HG02759 (cell line): Measurements from ENCODE around the gene FRA10AC1.
A peak's percentile ranks its signal among the peaks of the same experiment; 100 is the strongest.
"Not testable (repeated sequence)": the region's sequence is repeated elsewhere in the genome, so short reads cannot be mapped to it uniquely, and the experiment has no call there.

ENCODE experiments used
- ATAC-seq: cut with Tn5 transposase; IDR thresholded peaks from one replicate; pipeline ENCODE4 v1.9.1; 2021; ENCODE audit warnings: mild to moderate bottlenecking, moderate library complexity; ENCODE audit not compliant: unreplicated experiment

Gene FRA10AC1

DNA sequence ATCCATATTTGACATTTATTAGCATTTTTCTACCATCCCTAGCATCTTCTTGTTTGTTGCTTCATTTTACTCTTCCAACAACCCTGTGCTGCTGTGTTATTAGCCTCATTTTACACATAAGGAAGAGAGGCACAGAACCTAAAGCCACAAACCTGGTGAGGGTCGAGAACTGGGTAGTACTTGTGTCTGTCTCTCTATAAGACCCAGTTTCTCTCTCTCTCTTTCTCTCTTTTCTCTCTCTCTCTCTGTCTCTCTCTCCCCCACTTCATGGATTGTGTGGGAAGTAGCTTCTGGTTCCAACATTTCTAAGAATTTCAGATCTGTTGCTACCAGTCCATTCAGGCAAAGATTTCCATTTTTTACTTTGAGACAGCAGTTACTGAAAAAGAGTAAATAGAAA, 1.4 kb upstream of the FRA10AC1 start:
- ATAC-seq, result no peak

DNA sequence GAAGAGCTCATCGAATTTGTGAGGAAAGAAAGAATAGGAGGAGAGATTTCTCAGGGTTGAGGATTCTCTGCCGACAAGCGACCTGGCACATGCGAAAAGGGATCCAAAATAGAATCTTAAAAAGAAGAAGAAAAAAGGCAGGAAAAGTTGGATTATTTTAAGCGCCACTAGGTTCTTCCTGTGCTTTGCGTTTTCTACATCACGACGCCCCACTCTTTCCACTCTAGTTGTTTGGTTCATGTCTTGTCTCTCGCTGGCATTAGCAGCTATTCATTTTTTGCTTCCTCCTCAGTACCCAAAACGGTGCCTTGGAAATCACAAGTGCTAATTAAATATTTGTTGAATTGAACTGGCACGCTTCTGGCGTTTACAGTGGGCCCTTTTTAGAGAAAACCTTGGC, 674 bp upstream of the FRA10AC1 start:
- peak; percentile 6 for ATAC-seq

- peak; percentile 20 for ATAC-seq
Observed at GRCh38 chr10:93701866-93702209, 554 bp downstream of the FRA10AC1 start.

- no peak for ATAC-seq
Observed at GRCh38 chr10:93697207-93697606, 5.2 kb downstream of the FRA10AC1 start.

- not testable (repeated sequence) for ATAC-seq
Observed at GRCh38 chr10:93696582-93696981, 5.8 kb downstream of the FRA10AC1 start.

DNA sequence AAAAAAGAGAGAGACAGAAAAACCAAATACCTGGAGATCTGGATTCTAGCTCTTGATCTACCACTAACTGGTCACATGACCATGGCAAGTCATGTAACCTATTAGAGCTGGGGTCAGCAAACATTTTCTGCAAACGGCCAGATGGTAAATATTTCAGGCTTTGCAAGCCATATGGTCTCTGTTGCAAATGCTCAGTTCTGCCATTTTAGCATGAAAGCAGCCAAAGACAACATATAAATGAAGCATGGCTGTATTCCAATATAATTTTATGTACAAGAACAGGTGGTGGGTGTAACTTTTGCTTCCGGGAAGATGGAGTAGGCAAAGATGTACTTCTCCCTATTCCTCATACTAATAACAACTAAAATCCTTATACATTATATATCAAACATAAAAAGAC, 6.7 kb downstream of the FRA10AC1 start:
- ATAC-seq, result no peak

DNA sequence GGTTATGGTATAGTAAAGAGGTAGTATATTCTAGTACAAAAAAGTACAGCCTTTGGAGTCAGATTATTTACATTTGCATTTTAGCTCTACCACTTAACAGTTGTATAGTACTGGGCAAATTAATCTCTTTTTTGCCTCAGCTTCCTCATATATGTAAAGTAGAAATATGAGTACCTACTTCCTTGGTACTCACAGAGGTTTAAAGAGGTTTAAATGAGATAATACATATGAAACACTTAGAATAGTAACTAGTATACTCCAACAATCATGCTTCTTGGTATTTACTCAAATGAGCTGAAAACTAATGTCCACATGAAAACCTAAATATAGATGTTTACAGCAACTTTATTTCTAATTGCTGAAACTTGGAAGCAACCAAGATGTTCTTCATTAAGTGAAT, 14.7 kb downstream of the FRA10AC1 start:
- no peak for ATAC-seq

DNA sequence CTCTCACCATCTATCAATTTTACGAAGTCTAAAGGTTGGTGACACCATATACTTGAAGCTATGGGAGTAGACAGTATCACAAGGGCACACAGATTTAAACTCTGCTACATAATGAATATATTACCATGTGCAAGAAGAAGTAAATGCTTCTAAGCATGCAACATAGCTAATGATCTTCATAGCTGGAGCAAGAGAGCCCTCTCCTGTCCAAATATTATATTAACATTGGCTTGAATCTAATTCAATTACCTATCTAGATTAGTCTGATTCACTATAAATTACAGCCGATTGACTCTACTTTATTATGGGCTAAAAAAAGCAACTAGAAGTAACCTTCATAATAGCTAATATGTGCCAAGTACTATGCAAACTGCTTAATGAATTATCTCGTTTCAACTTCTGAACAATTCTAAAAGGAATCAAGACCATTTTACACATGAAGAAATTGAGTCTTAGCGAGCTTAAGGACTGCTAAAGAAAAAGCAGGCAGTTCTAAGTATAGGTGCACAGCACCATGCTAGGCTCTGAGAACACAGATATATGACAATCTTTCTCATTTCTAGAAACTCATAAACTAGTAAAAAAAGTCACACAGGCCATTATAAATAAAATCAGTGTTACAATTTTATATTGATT, 21.9 kb downstream of the FRA10AC1 start:
- ATAC-seq, result no peak

DNA sequence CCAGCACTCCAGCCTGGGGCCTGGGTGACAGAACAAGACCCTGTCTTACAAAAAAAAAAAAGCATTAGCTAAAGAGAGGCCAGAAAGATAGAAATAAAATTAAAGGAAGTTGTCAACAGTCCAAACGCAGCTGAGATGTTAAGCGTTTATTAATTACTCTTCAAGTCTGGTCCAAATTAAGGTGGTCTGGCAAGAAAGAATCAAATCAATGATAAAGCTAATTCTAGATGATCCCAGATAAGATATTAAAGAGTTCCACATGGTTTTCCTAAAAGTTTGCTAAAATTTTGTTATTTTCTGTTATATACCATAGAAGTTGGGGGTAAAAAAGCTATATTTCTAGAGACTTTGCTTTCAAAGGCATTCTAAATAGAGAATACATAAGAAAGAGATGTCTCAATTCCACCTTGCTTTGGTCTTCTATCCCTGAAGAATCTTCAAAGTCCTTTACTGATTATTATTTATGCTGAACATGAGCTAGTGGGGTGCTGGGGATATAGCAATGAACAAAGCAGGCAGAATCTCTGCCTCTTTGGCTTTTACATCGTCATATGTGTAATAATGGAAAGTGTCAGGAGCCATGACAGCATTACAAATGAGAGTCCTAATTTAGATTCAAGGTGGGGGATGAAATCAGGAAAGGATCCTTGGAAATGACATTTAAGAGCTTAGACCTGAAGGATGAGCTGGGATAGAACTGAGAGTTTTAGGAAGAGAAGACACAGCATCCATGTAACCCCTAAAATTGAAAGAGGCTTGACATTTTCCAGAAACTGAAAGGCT, 23.4 kb downstream of the FRA10AC1 start:
- ATAC-seq, result no peak

- no peak for ATAC-seq
Observed at GRCh38 chr10:93678386-93678785, 24.0 kb downstream of the FRA10AC1 start.

DNA sequence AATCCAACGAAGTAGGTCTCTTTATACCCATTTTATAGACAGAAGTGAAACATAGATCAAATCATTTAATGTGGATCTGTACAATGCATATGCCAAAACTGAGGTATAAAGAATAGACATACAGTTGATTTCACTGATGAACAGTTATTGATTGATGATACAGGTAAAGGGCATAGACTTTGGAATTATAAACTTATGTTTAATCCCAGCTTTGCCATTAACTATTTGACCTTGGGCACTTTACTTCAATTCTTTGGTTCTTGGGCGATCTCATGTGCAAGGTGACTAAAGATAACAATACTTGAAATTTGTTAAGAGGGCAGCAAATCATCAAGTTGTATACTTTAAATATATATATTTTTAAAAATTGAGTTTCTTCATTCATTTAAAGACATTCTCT, 28.6 kb downstream of the FRA10AC1 start:
- ATAC-seq, result no peak

DNA sequence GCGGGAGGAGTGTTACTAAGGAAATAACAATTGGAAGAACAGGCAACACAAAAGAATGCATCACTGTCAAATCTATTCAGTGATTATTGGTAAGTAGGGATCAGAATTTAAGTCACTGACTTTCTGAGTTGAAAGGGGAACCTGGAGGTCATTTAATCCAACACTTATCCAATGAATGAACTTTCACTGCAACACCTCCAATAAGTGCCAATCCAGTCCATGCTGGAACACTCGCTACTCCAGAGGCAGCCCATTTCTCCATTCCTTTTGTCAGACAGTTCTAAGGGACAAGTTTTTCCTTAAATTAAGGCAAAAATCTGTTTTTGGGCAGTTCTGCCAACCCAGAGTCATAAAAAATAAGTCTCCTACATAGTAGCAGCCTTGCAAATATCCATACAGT, 29.5 kb downstream of the FRA10AC1 start:
- ATAC-seq, result no peak

DNA sequence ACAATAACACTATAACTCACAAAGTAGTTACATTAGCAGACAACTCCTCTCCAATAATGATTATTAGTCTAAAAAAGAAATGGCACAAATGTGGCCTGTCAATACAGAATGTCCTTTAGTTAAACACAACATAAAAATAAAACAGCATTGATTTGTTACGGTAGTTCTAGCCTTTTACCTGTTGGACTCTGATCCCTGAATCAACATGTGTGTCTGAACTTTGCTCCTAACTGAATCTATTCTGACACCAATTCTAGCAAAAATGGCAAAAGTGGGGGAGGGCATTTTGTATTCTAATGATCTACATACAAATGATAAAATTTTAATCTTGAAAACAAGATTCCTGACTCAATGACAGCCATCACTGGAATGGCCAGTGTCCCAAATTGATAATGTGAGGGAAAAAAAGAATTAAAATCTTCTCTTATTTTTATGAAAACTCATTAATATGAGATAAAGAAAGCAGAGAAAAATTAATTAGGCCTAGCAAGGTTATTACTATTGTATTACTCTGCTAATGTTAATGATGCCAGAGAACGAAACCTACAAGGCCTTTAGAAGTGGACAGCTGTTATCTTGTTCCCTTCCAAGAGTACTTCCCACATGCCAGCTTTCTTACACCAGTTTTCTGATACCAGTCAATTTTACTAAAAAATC, 30.2 kb downstream of the FRA10AC1 start:
- ATAC-seq, result no peak

DNA sequence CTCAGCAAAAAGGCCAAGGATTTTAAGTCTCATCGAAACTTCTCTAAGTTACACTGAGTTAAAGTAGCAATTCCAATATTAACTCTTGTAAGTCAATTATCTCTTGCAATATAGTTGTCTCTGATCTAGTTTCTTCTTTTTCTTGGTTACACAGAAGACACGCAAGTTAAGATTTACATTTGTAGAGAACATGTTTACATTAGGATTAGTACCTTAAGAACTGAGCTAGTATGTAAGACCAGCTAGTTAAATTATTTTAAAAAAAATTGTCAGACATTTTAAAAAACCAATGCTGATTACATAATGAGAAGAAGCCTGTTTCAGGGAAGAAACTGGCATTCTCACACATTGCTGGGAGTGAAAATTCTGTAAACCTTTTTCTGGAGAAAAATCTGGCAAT, 31.4 kb downstream of the FRA10AC1 start:
- no peak for ATAC-seq

DNA sequence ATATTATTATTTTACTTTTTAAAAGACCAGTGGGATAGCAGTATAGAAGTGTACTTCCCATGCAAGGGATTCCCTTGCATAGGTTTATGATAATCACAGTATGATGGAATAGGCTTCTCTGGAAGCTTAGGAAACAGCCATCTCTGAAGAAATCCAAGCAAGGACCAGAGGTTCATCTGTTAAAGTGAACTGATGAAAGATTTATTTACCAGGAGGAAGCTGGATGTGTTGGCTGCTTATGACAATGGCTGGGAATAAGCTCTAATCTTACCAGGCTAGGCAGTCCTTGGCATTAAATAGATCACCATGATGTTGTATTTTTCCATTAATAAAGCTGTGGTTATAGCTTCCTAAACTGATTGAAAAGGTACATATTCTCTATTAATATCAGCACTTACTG, 32.0 kb downstream of the FRA10AC1 start:
- ATAC-seq, result no peak

DNA sequence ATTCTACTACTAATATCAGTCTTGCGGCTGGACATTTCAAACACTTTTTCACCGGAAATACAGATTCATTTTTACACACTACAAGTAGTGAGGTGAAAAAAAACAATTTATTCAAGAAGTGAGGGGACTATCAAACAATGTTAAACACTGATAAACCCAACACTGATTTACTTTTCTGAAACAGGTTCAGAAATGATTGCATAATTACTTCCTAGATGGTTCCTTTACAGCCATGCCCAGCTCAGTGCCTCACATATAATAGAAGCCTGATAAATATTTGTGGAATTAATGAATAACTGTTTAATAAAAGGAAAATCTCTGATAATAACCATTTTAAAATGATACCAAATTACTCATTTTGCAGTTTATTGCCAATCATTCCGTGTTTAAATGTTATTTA, 34.6 kb downstream of the FRA10AC1 start:
- ATAC-seq, result no peak

DNA sequence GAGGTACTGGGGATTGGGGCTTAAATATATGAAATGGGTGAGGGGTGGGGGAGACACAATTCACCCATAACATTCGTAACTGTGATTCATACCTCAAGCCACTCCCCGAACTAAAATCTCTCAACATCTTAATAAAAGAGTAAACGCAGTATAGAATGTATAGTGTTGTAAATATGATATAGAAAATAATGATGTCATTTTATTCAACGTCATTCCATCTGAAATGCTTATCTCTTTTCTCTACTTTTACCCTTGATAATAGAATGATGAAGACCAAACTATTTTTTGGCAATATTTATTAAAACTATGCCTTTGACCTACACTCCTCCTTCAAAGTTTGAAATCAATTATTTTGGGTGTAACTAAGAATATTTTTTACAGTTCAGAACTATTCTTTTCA, 36.4 kb downstream of the FRA10AC1 start:
- ATAC-seq, result no peak

- ATAC-seq, result no peak
Observed at GRCh38 chr10:93657757-93658156, 44.6 kb downstream of the FRA10AC1 start.

DNA sequence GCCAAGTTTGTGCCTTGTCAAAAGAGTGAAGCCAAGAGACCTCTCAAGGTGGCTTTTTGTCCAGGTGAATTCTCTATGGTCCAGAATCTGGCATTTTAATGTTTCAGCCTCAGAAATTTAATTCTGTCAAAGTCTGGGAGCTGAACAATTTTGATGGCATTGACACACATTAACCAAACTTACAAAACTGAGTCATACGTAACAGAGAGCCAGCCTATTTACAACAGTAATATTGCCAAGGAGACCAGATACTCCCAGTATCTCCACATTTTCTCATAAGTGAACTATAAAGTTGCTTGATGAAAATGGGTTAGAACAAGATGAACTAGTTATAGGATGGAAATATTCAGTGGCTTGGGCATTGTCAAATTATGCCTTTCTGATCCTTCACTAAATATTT, 46.2 kb downstream of the FRA10AC1 start:
- no peak for ATAC-seq

DNA sequence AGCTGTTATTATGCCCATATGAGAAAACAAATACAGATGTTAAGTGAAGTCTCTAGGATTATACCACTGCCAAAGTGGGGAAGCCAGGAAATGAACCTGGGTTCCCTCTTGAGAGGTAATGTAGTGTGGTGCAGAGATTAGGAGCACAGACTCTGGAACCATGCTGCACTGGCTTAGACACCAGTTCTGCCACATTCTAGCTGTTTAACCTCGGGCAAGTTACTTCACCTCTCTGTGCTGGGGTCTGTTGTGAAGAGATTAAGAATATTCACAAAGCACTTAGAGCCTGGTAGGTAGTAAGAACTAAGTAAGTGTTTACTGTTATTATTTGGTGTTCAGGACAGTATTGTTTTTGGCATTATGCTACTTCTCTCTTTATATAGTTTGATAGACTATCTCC, 48.2 kb downstream of the FRA10AC1 start:
- no peak for ATAC-seq

DNA sequence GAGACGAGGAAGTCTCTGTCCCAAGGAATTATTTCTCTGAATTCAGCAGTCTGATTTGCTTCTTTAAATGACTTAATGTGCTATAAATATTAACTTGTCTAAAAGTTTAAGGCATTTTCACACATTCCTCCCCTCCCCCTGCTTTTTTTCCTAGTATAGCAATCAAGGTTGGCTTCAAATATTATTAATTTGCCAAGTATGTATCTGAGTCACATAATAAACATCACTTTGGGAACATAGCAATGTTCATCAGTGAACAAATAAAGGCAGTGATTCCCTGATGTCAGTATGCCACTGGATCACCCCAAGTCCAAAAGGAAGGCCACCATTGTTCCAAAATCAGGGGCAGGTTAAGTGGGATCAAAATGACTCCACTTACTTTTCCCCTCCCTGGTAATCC, 49.5 kb downstream of the FRA10AC1 start:
- ATAC-seq, result no peak

GRCh38 chr10:93639791-93640190, 62.6 kb downstream of the FRA10AC1 start:
- ATAC-seq, result no peak
